GM13977 (cell line): ENCODE data around the gene UNC45A.
"Not testable (repeated sequence)": the region's sequence is repeated elsewhere in the genome, so short reads cannot be mapped to it uniquely, and the experiment has no call there.

Experiments
- DNase-seq: peaks from one replicate; pipeline ENCODE4 v3.0.0; 2012; ENCODE audit warnings: low spot score
- in situ Hi-C: fragments of 300-500 bp; cut with MboI; formaldehyde crosslinking; loops from one replicate; pipeline ENCODE4 v1.12.0; 2022; ENCODE audit warnings: low sequenced_read_pairs, low pct_unique_long_range_greater_than_20kb, mixed read lengths, inconsistent platforms; ENCODE audit not compliant: unreplicated experiment
- TF ChIP-seq, protein P1 (sequence below): IDR thresholded peaks from 2 replicates; pipeline ENCODE4 v1.5.1; 2012; ENCODE audit warnings: mild to moderate bottlenecking, control low read depth; ENCODE audit not compliant: insufficient read depth; ENCODE audit errors: extremely low read depth, missing control alignments

Gene UNC45A

DNA sequence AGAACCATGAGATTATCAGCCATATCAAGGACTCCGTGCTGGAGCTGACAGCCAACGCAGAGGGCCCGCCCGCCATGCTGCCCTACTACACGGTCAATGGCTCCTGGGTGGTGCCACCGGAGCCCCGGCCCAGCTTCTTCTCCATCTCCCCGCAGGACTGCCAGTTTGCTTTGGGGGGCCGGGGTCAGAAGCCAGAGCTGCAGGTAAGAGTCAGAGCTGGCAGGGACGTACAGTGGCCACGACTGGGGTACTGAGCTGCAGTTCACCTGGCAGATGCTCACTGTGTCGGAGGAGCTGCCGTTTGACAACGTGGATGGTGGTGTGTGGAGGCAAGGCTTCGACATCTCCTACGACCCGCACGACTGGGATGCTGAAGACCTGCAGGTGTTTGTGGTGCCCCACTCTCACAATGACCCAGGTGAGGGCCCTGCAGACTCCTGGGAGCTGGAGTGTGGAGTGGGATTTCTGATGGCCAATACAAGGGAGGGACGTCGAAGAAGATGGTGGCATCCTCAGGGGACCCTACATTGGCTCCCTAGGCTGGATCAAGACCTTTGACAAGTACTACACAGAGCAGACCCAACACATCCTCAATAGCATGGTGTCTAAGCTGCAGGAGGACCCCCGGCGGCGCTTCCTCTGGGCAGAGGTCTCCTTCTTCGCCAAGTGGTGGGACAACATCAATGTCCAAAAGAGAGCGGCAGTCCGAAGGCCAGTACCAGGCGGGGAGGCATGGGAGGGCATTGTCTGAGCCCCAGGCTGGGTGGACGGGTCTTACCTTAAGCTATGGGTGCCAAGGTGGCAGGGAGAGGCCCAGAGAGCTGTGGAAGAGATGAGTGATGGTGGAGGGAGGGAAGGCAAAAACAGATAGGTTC is 29.5 kb upstream of the UNC45A start:
- in situ Hi-C loops = no loop called here
- TF ChIP-seq, protein P1, sequence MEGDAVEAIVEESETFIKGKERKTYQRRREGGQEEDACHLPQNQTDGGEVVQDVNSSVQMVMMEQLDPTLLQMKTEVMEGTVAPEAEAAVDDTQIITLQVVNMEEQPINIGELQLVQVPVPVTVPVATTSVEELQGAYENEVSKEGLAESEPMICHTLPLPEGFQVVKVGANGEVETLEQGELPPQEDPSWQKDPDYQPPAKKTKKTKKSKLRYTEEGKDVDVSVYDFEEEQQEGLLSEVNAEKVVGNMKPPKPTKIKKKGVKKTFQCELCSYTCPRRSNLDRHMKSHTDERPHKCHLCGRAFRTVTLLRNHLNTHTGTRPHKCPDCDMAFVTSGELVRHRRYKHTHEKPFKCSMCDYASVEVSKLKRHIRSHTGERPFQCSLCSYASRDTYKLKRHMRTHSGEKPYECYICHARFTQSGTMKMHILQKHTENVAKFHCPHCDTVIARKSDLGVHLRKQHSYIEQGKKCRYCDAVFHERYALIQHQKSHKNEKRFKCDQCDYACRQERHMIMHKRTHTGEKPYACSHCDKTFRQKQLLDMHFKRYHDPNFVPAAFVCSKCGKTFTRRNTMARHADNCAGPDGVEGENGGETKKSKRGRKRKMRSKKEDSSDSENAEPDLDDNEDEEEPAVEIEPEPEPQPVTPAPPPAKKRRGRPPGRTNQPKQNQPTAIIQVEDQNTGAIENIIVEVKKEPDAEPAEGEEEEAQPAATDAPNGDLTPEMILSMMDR = no peak
- no peak for DNase-seq

DNA sequence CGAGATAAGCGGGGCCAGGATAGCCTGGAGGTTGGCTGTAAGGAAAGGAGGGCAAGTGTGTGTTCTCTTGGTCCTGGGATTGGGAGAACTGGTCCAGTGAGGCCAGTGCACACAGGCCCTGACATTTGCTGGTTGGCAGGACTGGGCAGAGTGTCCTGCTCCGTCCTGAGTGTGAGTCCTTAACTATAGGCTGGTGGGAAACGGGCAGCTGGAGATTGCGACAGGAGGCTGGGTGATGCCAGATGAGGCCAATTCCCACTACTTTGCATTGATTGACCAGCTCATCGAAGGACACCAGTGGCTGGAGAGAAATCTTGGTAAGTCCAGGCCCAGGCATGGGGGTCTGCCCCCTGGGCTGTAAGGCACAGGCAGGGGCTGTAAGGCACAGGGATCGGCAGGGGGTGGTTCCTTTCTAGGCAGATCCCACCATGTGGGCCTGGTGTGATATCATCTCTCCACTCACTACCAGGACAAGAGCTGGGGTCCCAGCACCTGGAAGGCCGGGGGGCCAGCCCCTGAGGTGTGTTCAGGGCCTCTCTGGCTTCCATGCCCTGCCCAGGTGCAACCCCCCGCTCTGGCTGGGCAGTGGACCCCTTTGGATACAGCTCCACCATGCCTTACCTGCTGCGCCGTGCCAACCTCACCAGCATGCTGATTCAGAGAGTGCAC is 28.8 kb upstream of the UNC45A start:
- DNase-seq = no peak
- in situ Hi-C loops = no loop called here
- TF ChIP-seq, protein P1 = no peak

DNA sequence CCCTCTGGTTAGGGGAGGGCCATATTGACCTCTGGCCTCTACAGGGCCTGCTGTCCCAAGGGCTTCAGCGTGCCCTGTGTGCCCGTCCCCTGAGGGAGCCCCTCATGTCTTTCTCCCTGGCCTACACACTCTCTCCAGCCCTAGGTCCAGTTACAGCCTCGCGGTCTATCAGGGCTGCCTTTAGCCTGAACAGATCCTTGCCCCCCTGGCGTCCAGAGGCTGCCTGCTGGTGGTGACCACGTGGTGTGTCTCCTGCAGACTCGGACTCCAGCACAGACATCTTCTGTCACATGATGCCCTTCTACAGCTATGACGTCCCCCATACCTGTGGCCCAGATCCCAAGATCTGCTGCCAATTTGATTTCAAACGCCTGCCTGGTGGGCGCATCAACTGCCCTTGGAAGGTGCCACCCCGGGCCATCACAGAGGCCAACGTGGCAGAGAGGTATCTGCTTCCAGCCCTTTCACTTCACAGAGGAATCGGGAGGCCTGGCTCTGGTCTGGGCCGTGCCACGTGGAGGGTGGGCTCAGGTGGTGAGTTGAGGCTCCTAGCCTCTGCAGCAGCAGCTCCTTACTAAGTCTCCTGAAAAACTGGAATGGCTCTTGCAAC is 27.9 kb upstream of the UNC45A start:
- TF ChIP-seq, protein P1 = no peak
- in situ Hi-C loops = no loop called here

DNA sequence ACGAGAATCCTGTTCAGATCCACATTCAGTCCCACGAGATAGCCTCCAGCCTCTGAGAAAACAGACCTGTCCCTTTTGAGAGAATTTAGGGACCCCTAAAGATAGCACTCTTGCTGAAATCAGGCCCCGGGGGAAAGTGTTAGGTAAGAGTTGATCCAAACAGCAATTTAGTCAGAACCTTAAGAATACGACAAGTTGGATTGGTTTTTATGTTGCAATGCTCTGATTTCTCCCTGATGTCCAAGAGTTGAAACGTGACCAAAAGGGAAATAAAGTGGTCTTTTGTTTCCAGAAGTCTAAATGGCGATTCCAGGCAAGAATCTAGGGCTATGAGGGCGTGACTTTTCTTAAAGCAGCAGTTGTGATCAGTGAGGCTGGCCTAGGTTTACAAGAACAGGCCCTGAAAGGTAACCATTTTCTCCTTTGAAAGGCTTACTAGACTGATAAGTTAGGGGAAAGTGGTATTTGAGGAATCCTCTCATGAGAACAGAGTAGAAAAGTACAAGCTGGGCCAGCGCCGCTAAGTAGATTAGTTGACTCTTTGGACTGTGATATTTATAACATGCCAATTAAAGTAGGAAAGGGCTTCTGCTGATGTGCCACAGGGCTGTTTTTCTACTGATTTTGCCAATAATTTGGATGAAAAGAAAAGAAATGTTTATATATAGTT is 27.1 kb upstream of the UNC45A start:
- TF ChIP-seq, protein P1 = no peak
- in situ Hi-C loops = no loop called here
- no peak for DNase-seq

More for the DNA sequence above, 27.9 kb upstream of the UNC45A start:
- DNase-seq = no peak

DNA sequence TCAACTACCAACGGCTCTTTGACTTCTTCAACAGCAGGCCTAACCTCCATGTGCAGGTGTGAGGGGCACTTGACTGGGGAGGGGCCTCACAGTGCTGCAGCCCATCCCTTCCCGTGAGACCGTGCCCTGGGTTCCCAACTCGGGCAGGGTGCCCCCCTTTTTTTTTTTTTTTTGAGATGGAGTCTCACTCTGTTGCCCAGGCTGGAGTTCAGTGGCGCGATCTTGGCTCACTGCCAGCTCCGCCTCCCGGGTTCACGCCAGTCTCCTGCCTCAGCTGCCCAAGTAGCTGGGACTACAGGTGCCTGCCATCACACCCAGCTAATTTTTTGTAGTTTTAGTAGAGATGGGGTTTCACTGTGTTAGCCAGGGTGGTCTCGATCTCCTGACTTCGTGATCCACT is 25.6 kb upstream of the UNC45A start:
- DNase-seq, in situ Hi-C loops: not testable (repeated sequence)

DNA sequence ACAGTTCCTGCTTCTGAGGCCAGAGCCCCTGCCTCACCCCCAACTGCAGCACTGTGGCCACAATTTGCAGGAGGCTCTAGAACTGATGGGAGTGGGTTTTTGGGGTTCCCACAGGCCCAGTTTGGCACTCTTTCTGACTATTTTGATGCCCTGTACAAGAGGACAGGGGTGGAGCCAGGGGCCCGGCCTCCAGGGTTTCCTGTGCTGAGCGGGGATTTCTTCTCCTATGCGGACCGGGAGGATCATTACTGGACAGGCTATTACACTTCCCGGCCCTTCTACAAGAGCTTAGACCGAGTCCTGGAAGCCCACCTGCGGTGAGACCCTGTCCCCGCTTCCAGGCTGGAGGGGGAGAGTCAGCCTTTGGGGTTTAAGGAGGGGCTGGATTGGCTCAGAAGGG is 25.1 kb upstream of the UNC45A start:
- DNase-seq = no peak
- TF ChIP-seq, protein P1 = no peak
- in situ Hi-C loops = no loop called here
